ENCODE data around the gene STT3A.
A peak's percentile ranks its signal among the peaks of the same experiment; 100 is the strongest.

STT3A gene

DNA sequence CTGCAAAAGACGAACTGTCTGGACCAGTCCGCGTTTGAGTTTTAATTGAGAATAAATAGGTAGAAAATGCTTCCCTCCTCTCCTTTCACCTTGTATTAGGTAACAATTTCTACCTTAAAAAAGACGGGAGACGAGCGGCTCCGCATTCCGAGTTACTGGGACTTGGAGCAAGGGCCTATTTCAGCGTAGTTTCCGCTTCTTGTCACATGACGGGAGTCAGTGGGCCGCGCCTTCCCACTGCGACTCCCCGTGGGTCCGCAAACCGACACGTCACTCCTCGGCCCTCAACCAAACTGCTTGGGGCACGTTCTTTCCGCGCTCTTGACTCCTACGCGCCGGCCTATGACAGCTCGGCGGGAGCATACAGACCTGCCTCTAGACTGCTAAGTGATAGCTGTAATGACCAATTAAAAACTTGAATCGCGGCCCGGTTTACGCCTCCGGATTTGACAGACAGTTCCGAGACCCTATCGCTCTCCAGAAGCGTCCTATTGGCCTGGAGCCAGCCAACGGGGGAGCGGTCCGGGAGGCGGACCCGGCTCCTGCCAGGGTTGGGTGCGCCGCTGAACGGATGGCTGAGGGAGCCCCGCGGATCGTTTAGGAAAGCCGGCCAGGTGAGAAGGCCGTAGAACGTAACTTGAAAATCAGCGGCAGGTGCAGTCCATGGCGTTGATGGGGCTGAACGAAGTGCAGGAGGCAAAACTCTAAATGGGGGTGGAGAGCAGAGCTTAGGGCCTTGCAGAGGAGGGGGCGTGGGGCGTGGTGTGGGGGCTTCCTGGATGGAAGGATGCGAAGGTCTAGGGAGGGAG lies at the start of gene STT3A:
Gene STT3A (plus strand): TSS at position 548 of the 809 bp plus-strand sequence. CDS start 3,064 bp downstream, outside the sequence.
- Histone ChIP-seq H3K27me3 (ENCODE audit: control insufficient read depth, insufficient read depth, low read length) (no peaks in the 10 kb centered on the region), H3K36me3 (ENCODE audit: control insufficient read depth, insufficient read depth, low read length) (peaks cover 5% of the 10 kb centered on the region), H3K4me1 (ENCODE audit: control insufficient read depth, insufficient read depth, low read length) (peaks cover 8% of the 10 kb centered on the region), H3K9ac (ENCODE audit: low read length) (peak within 1 kb of the TSS; percentile 96), H3K4me3 (ENCODE audit: low read length) (peak within 1 kb of the TSS; percentile 97), H3K27ac (ENCODE audit: low read depth, low read length) (peak within 1 kb of the TSS; percentile 95)

DNA sequence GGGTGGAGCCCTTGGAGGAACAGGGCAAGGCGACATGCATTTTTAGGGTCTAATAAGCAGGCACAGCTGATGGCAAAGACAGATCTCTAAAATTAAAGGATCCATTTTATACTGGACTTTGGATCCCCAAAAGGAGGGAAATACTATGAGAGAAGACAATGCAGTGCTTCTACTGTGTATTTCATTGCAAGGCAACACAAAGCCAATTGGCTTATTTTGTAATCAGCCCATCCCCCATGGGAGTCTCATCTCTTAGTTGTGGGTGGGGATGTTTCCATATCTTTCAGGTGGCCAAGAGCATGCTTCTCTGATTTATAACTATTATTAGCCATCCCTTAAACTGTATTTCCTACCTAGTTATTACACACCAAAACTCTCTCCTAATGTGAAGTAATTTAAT lies 41.9 kb upstream of the STT3A start:
- Histone ChIP-seq H3K4me1 (ENCODE audit: control insufficient read depth, insufficient read depth, low read length) (no peaks in the 10 kb centered on the region), H3K27me3 (ENCODE audit: control insufficient read depth, insufficient read depth, low read length) (no peaks in the 10 kb centered on the region), H3K36me3 (ENCODE audit: control insufficient read depth, insufficient read depth, low read length) (no peaks in the 10 kb centered on the region), H3K9ac (ENCODE audit: low read length) (no peak overlapping the region), H3K4me3 (ENCODE audit: low read length) (no peak overlapping the region), H3K27ac (ENCODE audit: low read depth, low read length) (no peak overlapping the region)

DNA sequence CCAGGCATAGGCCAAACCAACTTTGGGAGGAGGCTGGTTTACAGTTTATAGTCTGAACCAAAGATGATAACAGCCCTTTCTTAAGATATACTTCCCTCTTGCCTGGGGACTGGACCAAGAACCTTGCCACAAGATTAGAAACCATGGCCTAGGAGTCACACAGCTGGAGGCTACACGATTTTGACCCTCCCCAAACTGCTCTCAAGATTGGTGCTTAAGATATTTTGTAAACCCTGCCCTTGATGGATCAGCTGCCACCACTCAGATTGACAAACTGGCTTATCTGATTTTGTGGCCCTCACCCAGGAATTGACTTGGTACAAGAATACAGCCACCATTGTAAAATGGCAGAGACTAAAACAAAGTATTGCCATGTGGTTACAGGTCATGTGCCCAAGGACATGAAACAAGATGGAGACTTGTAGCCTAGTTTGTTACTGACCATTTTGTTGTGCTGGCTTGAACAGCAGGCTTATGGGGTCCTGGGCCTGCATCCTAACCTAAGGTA lies 40.8 kb upstream of the STT3A start:
- no peak overlapping the region for H3K9ac ChIP-seq (ENCODE audit: low read length)
- no peaks in the 10 kb centered on the region for H3K36me3 ChIP-seq (ENCODE audit: control insufficient read depth, insufficient read depth, low read length)
- no peaks in the 10 kb centered on the region for H3K4me1 ChIP-seq (ENCODE audit: control insufficient read depth, insufficient read depth, low read length)
- no peak overlapping the region for H3K27ac ChIP-seq (ENCODE audit: low read depth, low read length)
- H3K4me3 ChIP-seq (ENCODE audit: low read length) = no peak overlapping the region
- no peaks in the 10 kb centered on the region for H3K27me3 ChIP-seq (ENCODE audit: control insufficient read depth, insufficient read depth, low read length)

DNA sequence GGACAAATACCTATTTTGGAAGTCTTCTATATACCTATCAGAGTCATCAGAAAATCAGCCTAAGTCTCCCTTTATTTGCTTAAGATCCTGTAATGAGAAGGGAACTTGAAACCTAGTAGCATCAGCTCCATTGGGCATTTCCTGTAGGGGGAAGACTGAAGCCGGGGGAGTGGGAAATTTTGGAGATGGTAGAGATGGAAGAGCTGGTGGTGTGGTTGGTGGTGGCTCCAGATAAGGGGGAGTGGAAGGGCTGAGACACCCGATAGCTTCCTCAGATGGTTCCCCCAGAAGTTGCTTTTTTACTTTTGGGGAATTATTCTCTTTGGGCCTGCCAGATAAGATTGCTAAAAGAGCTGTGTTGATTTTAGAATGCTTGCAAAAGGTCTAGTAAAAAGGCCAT lies 39.7 kb upstream of the STT3A start:
- Histone ChIP-seq H3K27me3 (ENCODE audit: control insufficient read depth, insufficient read depth, low read length) (no peaks in the 10 kb centered on the region), H3K27ac (ENCODE audit: low read depth, low read length) (no peak overlapping the region), H3K4me3 (ENCODE audit: low read length) (no peak overlapping the region), H3K9ac (ENCODE audit: low read length) (no peak overlapping the region), H3K36me3 (ENCODE audit: control insufficient read depth, insufficient read depth, low read length) (no peaks in the 10 kb centered on the region), H3K4me1 (ENCODE audit: control insufficient read depth, insufficient read depth, low read length) (no peaks in the 10 kb centered on the region)

DNA sequence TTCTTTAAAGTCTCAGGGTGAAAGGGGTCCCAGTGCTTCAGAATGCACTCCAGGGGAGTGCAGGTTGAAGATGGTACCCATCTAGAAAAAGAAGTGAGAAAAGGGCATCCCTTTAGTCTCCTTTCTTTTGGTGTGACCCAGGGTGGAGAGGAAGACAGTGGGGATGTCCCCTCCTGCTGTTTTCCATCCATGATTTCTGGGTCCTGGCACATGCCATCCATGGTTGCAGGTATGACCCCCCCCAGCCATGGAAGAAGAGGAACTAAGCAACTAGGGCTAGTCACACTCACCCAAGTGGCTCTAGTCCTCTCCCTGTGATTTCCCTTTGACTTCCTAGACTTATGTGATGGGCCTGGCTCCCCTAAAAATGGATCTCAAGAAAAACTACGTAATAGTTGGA lies 39.3 kb upstream of the STT3A start:
- Histone ChIP-seq H3K27me3 (ENCODE audit: control insufficient read depth, insufficient read depth, low read length) (no peaks in the 10 kb centered on the region), H3K36me3 (ENCODE audit: control insufficient read depth, insufficient read depth, low read length) (no peaks in the 10 kb centered on the region), H3K27ac (ENCODE audit: low read depth, low read length) (no peak overlapping the region), H3K4me1 (ENCODE audit: control insufficient read depth, insufficient read depth, low read length) (no peaks in the 10 kb centered on the region), H3K9ac (ENCODE audit: low read length) (no peak overlapping the region), H3K4me3 (ENCODE audit: low read length) (no peak overlapping the region)

DNA sequence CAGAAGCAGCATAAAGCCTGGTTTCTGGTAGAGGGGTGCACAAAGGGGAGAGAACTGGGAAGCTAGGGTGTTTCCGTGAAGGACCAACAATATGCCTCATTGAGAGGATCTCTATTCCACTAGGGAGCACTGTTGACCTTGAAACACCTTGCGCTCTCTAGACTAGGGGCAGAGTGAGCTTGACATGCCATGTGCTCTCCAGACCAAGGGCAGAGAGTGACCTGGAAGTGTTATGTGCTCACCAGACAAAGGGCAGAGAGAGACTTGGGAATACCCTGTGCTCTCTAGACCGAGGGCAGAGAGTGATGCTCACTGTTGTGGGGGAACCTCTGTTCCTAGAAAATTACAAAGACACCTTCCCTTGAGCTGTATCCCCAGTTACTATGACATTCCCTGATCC lies 38.6 kb upstream of the STT3A start:
- Histone ChIP-seq H3K36me3 (ENCODE audit: control insufficient read depth, insufficient read depth, low read length) (no peaks in the 10 kb centered on the region), H3K4me3 (ENCODE audit: low read length) (no peak overlapping the region)

DNA sequence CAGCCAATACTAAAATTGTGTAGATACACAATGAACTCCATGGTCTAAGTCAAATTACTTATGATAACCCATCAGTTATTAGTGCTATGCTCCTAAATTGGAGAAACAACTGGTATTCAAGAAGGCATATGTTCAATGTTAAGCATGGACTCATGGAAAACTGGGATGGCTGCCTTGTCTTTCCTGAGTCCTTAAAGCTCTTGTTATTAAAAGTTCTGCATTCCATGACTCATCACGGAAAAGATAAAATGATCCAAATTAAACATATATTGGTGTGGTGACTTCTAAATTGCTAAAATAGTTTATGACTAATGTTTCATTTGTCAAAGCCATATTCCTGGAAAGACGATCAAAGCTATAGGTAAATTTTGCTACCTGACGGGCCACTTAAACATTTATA lies 32.8 kb upstream of the STT3A start:
- Histone ChIP-seq H3K4me1 (ENCODE audit: control insufficient read depth, insufficient read depth, low read length) (no peaks in the 10 kb centered on the region), H3K27me3 (ENCODE audit: control insufficient read depth, insufficient read depth, low read length) (no peaks in the 10 kb centered on the region), H3K27ac (ENCODE audit: low read depth, low read length) (no peak overlapping the region), H3K36me3 (ENCODE audit: control insufficient read depth, insufficient read depth, low read length) (no peaks in the 10 kb centered on the region), H3K9ac (ENCODE audit: low read length) (no peak overlapping the region), H3K4me3 (ENCODE audit: low read length) (no peak overlapping the region)

More for the DNA sequence above, 38.6 kb upstream of the STT3A start:
- no peaks in the 10 kb centered on the region for H3K27me3 ChIP-seq (ENCODE audit: control insufficient read depth, insufficient read depth, low read length)
- H3K27ac ChIP-seq (ENCODE audit: low read depth, low read length) = no peak overlapping the region
- H3K4me1 ChIP-seq (ENCODE audit: control insufficient read depth, insufficient read depth, low read length) = no peaks in the 10 kb centered on the region
- H3K9ac ChIP-seq (ENCODE audit: low read length) = no peak overlapping the region

DNA sequence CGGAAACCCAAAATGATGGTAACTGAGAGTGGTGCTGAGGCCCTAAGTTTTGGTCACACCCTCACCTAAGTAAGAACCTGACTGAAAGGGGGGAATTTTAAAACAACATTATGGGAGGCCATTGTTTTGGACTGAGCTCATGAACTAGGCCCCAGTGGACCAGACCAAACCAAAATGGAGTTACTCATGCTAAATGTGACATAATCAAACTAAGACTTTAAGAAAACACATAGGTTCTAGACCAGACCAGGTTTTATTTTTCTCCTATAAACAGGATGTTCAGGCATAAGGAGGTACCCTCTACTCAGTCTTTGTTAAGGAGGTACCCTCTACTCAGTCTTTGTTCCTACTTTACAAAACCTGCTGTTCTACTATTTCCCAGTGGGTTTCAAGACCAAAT lies 30.7 kb upstream of the STT3A start:
- no peak overlapping the region for H3K4me3 ChIP-seq (ENCODE audit: low read length)
- no peak overlapping the region for H3K27ac ChIP-seq (ENCODE audit: low read depth, low read length)
- no peaks in the 10 kb centered on the region for H3K4me1 ChIP-seq (ENCODE audit: control insufficient read depth, insufficient read depth, low read length)
- H3K27me3 ChIP-seq (ENCODE audit: control insufficient read depth, insufficient read depth, low read length) = no peaks in the 10 kb centered on the region
- H3K36me3 ChIP-seq (ENCODE audit: control insufficient read depth, insufficient read depth, low read length) = no peaks in the 10 kb centered on the region
- H3K9ac ChIP-seq (ENCODE audit: low read length) = no peak overlapping the region

DNA sequence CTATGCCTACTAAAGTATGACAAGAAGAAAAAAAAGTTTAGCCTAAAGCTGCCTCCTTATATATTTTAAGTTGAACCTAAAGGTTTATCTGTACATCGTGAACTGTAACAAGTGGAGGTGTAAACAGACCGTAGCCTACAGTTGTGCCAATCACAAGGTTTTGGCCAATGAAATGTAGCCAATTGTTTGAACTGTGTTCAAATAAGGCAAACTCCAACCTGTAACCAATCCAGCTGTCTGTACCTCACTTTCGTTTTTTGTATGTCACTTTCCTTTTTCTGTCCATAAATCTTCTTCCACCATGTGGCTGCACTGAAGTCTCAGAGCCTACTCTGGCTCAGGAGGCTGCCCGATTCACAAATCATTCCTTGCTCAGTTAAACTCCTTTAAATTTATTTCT lies 30.2 kb upstream of the STT3A start:
- no peak overlapping the region for H3K27ac ChIP-seq (ENCODE audit: low read depth, low read length)
- no peak overlapping the region for H3K4me3 ChIP-seq (ENCODE audit: low read length)
- no peaks in the 10 kb centered on the region for H3K36me3 ChIP-seq (ENCODE audit: control insufficient read depth, insufficient read depth, low read length)

DNA sequence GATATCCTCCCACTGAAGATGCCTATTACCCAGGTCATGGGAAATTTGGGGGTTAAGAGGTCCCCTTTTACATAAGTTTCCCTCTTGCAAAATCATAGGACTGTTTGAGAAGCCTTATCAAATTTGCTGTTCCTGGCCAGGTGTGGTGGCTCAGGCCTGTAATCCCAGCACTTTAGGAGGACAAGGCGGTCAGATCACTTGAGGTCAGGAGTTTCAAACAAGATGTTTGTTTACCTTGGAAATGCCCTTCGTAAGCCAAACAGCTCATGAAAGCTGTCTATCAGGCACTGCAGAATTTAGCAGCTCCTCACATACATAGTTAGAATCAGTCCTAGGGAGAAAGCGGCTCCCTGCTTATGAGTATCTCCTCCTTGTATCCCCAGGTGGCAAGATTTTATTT lies 28.3 kb upstream of the STT3A start:
- Histone ChIP-seq H3K27ac (ENCODE audit: low read depth, low read length) (no peak overlapping the region), H3K4me3 (ENCODE audit: low read length) (no peak overlapping the region), H3K27me3 (ENCODE audit: control insufficient read depth, insufficient read depth, low read length) (no peaks in the 10 kb centered on the region), H3K9ac (ENCODE audit: low read length) (no peak overlapping the region), H3K4me1 (ENCODE audit: control insufficient read depth, insufficient read depth, low read length) (no peaks in the 10 kb centered on the region), H3K36me3 (ENCODE audit: control insufficient read depth, insufficient read depth, low read length) (no peaks in the 10 kb centered on the region)

More for the DNA sequence above, 30.2 kb upstream of the STT3A start:
- Histone ChIP-seq H3K9ac (ENCODE audit: low read length) (no peak overlapping the region), H3K27me3 (ENCODE audit: control insufficient read depth, insufficient read depth, low read length) (no peaks in the 10 kb centered on the region), H3K4me1 (ENCODE audit: control insufficient read depth, insufficient read depth, low read length) (no peaks in the 10 kb centered on the region)

DNA sequence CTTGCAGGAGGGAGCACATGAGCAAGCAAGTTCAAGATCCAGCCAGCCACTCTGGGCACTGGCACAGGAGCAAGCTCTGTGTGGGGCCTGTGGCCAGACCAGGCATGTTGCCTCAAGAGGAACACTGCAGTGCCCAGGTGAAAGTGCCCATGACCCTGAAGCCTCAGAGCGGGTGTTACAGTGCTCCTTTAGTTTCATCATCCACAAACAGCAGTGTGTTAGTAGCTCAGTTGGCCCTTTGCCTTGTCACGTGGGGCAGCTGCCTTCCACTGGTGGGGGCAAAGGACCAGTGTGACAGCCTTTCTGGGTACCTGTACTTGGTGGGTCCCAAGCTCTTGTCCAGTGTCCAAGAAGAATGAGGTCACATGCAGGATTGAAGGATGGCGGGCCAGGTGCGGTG lies 26.4 kb upstream of the STT3A start:
- H3K9ac ChIP-seq (ENCODE audit: low read length) = no peak overlapping the region
- H3K4me1 ChIP-seq (ENCODE audit: control insufficient read depth, insufficient read depth, low read length) = peaks cover 4% of the 10 kb centered on the region

DNA sequence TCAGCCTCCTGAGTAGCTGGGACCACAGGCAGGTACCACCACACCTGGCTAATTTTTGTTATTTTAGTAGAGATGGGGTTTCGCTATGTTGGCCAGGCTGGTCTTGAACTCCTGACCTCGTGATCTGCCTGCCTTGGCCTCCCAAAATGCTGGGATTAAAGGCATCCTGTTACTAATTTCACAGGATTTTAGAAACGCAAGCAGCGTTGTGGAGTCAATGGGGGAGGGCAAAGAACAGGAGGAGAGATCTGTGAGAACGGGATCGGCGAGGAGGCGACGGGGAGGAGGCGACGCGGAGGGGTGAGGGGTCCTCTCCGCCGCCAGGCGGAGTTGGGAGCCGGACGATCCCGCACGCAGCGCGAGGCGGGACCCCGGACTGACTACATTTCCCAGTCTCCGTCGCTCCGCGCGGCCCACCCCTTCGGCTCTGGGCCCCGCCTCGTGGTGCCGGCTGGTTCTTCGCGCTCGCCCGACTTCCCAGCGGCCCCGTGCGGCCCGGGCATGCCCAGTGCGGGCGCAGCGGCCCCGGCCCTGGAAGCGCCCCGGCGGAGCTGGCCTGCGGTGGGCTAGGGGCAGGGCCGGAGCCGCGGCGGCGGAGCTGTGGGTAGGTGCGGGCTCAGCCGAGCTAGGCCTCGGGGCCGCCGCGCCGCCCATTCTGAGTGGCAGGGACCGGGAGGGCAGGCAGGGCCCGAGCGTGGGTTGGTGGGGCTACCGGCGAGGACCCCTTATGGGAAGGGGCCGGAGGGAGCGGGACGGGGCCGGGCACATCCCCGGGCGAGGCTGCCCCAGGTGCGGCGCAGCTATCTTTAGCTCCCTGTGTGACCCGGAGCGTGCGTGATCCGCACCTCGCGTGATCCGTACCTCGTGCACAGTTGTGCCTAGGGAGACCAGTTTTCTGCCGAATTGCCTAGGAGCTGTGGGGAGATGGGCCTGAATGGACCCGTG lies 23.4 kb upstream of the STT3A start, which contains the start of gene EI24:
Gene EI24 (plus strand): TSS at position 508 of the 945 bp plus-strand sequence. CDS start 3,051 bp downstream, outside the sequence.
- peak within 1 kb of the TSS; percentile 70 for H3K27ac ChIP-seq (ENCODE audit: low read depth, low read length)
- H3K4me3 ChIP-seq (ENCODE audit: low read length) = peak within 1 kb of the TSS; percentile 91
- no peaks in the 10 kb centered on the region for H3K36me3 ChIP-seq (ENCODE audit: control insufficient read depth, insufficient read depth, low read length)

More for the DNA sequence above, 26.4 kb upstream of the STT3A start:
- H3K27me3 ChIP-seq (ENCODE audit: control insufficient read depth, insufficient read depth, low read length) = no peaks in the 10 kb centered on the region
- no peak overlapping the region for H3K27ac ChIP-seq (ENCODE audit: low read depth, low read length)
- no peak overlapping the region for H3K4me3 ChIP-seq (ENCODE audit: low read length)
- no peaks in the 10 kb centered on the region for H3K36me3 ChIP-seq (ENCODE audit: control insufficient read depth, insufficient read depth, low read length)

More for the DNA sequence above, 23.4 kb upstream of the STT3A start, which contains the start of gene EI24:
- Histone ChIP-seq H3K27me3 (ENCODE audit: control insufficient read depth, insufficient read depth, low read length) (no peaks in the 10 kb centered on the region), H3K9ac (ENCODE audit: low read length) (peak within 1 kb of the TSS; percentile 81), H3K4me1 (ENCODE audit: control insufficient read depth, insufficient read depth, low read length) (peaks cover 4% of the 10 kb centered on the region)

Measured in rectal smooth muscle tissue (tissue), 1 donor.